A549 (cell line): ENCODE results near the gene MPP4. TPM values are rescaled to one million over a fixed set of nuclear protein-coding genes. Genes with fewer than 3 reads are reported as not detected.

ENCODE experiments used
- ATAC-seq, 2 experiments: fragments of 200-7000 bp in 1 of 2; fragments of >200 bp in 1 of 2; cut with Nextera tagmentation in 1 of 2; cut with Tn5 transposase in 1 of 2; 3 replicates each; pipeline versions ENCODE4 v1.8.0 to v1.9.1; 2018 to 2020; ENCODE audit warnings: mild to moderate bottlenecking in 1 of 2, moderate library complexity in 1 of 2
- CTCF ChIA-PET: fragments of 300-600 bp; sonication (Branson Sonifier 250); formaldehyde crosslinking; extraction: SDS; loops from one replicate; lab custom pipeline; 2021; ENCODE audit warnings: antibody characterized with exemption, inconsistent platforms; lab: Yijun Ruan, JAX
- POLR2A ChIA-PET: fragments of 350-600 bp; formaldehyde crosslinking; extraction: SDS; loops from one replicate; lab custom pipeline; 2021; ENCODE audit warnings: antibody characterized with exemption, inconsistent platforms; lab: Yijun Ruan, JAX
- DNase-seq, 2 experiments: peaks; one replicate each; pipeline versions ENCODE4 v3.0.0 to v3.0.0-alpha.2; 2011 to 2016; ENCODE audit warnings: low read depth in 1 of 2, low spot score in 1 of 2
- FAIRE-seq: peaks from 2 replicates; lab custom pipeline; 2011; peaks lifted over from hg19 to GRCh38; lab: Jason Lieb, UNC
- H3K27ac ChIP-seq, 2 experiments: fragments of >200 bp; sonication (Bioruptor Twin); formaldehyde crosslinking; 3 replicates each; pipeline ENCODE4 v1.5.1; 2016 to 2017
- H3K4me1 ChIP-seq: fragments of >200 bp; sonication (Bioruptor Twin); formaldehyde crosslinking; 3 replicates; pipeline ENCODE4 v1.6.1; 2016
- H3K4me2 ChIP-seq: fragments of >200 bp; sonication (Bioruptor Twin); formaldehyde crosslinking; 3 replicates; pipeline ENCODE4 v1.6.1; 2016
- H3K4me3 ChIP-seq: fragments of >200 bp; sonication (Bioruptor Twin); formaldehyde crosslinking; 3 replicates; pipeline ENCODE4 v1.5.1; 2016
- H3K9me3 ChIP-seq: fragments of >200 bp; sonication (Bioruptor Twin); formaldehyde crosslinking; 3 replicates; pipeline ENCODE4 v1.6.1; 2016
- BCL3 ChIP-seq: fragments of >200 bp; sonication (Bioruptor Twin); formaldehyde crosslinking; IDR thresholded peaks from 3 replicates; pipeline ENCODE4 v1.6.1; 2016
- CHD4 ChIP-seq: fragments of 200-600 bp; sonication (generic); IDR thresholded peaks from 2 replicates; pipeline ENCODE4 v1.6.1; 2016; ENCODE audit warnings: antibody characterized with exemption, mild to moderate bottlenecking, borderline replicate concordance
- EHF ChIP-seq: fragments of 250-450 bp; sonication (Bioruptor Pico); IDR thresholded peaks from 2 replicates; pipeline ENCODE4 v1.5.0; 2020; ENCODE audit warnings: mild to moderate bottlenecking
- ESRRA ChIP-seq: fragments of 150-350 bp; IDR thresholded peaks from 2 replicates; pipeline ENCODE4 v1.6.1; 2014; ENCODE audit warnings: mild to moderate bottlenecking, low read length, borderline replicate concordance
- FOSB ChIP-seq: fragments of 250-450 bp; sonication (Bioruptor Pico); IDR thresholded peaks from 2 replicates; pipeline ENCODE4 v1.5.0; 2020; ENCODE audit warnings: mild to moderate bottlenecking, moderate library complexity
- FOXS1 ChIP-seq: fragments of 250-450 bp; sonication (Bioruptor Pico); IDR thresholded peaks from 2 replicates; pipeline ENCODE4 v1.5.0; 2020; ENCODE audit warnings: mild to moderate bottlenecking, moderate library complexity
- HMGXB4 ChIP-seq: fragments of 250-450 bp; sonication (Bioruptor Pico); IDR thresholded peaks from 2 replicates; pipeline ENCODE4 v1.5.0; 2021; ENCODE audit warnings: mild to moderate bottlenecking, moderate library complexity, borderline replicate concordance
- HOXA7 ChIP-seq: fragments of 250-450 bp; sonication (Bioruptor Pico); IDR thresholded peaks from 2 replicates; pipeline ENCODE4 v1.5.0; 2020; ENCODE audit warnings: mild to moderate bottlenecking, moderate library complexity
- HOXB13 ChIP-seq: fragments of 250-450 bp; sonication (Bioruptor Pico); IDR thresholded peaks from 2 replicates; pipeline ENCODE4 v1.5.0; 2020; ENCODE audit warnings: low read depth, mild to moderate bottlenecking, moderate library complexity
- HOXB5 ChIP-seq: fragments of 250-450 bp; sonication (Bioruptor Pico); IDR thresholded peaks from 2 replicates; pipeline ENCODE4 v1.5.0; 2020; ENCODE audit warnings: mild to moderate bottlenecking, moderate library complexity
- MYC ChIP-seq: IDR thresholded peaks from 2 replicates; pipeline ENCODE4 v1.6.1; 2012; ENCODE audit warnings: mild to moderate bottlenecking, inconsistent platforms, low read length, improper control_type of control experiment, borderline replicate concordance
- NFE2L2 ChIP-seq: fragments of 150-350 bp; conservative IDR thresholded peaks from 2 replicates; pipeline ENCODE4 v1.6.1; 2014; ENCODE audit warnings: low read length
- NPAS2 ChIP-seq: fragments of 250-450 bp; sonication (Bioruptor Pico); IDR thresholded peaks from 2 replicates; pipeline ENCODE4 v1.8.0; 2022; ENCODE audit warnings: mild to moderate bottlenecking, moderate library complexity, borderline replicate concordance
- RAD21 ChIP-seq, 2 experiments: fragments of >200 bp in 1 of 2; sonication (Bioruptor Twin) in 1 of 2; formaldehyde crosslinking in 1 of 2; IDR thresholded peaks in 1 of 2; conservative IDR thresholded peaks in 1 of 2; 2 replicates in 1 of 2; 3 replicates in 1 of 2; pipeline ENCODE4 v1.6.1; 2012 to 2018; ENCODE audit warnings: inconsistent platforms in 1 of 2
- RARB ChIP-seq: fragments of 250-450 bp; sonication (Bioruptor Pico); IDR thresholded peaks from 2 replicates; pipeline ENCODE4 v1.8.0; 2021; ENCODE audit warnings: mild to moderate bottlenecking, moderate library complexity
- RCOR1 ChIP-seq: fragments of 150-350 bp; IDR thresholded peaks from 2 replicates; pipeline ENCODE4 v1.6.1; 2014; ENCODE audit warnings: antibody characterized with exemption, low read length, low read depth
- TFCP2L1 ChIP-seq: fragments of 250-450 bp; sonication (Bioruptor Pico); IDR thresholded peaks from 2 replicates; pipeline ENCODE4 v1.5.0; 2021; ENCODE audit warnings: mild to moderate bottlenecking
- WGBS: methylation state at CpG from one replicate; pipeline ENCODE4 v1.1.6; 2017; ENCODE audit errors: missing lambda C conversion rate; 5-methylcytosine and 5-hydroxymethylcytosine counted together
- polyA plus RNA-seq, 4 experiments: library from polyadenylated mRNA; depleted of rRNA in 3 of 4; stranded (reverse); fragments of >200 nt; fragmentation: RNase III in 1 of 4; extraction: RNeasy Plus Mini Kit Qiagen cat#74134 plus additional on column Dnase treatment in 1 of 4; gene quantifications; 2 replicates in 3 of 4; 3 replicates in 1 of 4; pipeline ENCODE4 v1.2.3, GENCODE V29; 2011 to 2017
- TF ChIP-seq, protein P1 (sequence below): fragments of >200 bp; sonication (Bioruptor Twin); formaldehyde crosslinking; IDR thresholded peaks from 3 replicates; pipeline ENCODE4 v1.5.1; 2016
- TF ChIP-seq, protein P2 (sequence below): IDR thresholded peaks from 2 replicates; pipeline ENCODE4 v1.6.1; 2012
- TF ChIP-seq, protein P3 (sequence below): fragments of 200-600 bp; sonication (generic); IDR thresholded peaks from 2 replicates; pipeline ENCODE4 v1.6.1; 2016; ENCODE audit warnings: antibody characterized with exemption, mild to moderate bottlenecking, moderate library complexity
- TF ChIP-seq, protein P4 (sequence below): fragments of 150-350 bp; IDR thresholded peaks from 2 replicates; pipeline ENCODE4 v1.6.1; 2014; ENCODE audit warnings: low read depth, mild to moderate bottlenecking, low read length

MPP4 gene
- polyA plus RNA-seq, 2 of the 4 experiments (the other 2 are of a cell fraction) = 0.06 to 0.19 TPM

DNA sequence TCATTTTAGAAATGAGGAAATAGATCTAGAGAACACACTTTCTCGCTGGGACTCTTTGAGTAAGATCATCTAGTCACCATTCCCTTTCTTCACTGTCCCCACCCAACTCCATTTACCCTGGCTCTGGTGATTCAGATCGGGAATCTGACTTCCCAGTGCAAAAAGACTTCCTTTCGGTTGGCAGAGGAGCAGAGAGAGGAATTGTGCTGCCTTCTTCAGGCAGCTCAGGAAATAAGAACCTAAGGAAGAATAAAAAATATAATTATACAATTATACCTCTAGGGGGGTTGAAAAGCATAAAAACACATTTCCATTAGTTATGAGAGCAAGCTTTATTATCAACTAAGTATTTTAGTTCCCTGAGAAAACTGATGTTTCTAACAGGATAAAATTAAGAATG is 9.3 kb upstream of the MPP4 start:
- 64% methylated on average over 3 of the region's 3 CpGs for WGBS
- FAIRE-seq = no peak
- Histone ChIP-seq H3K9me3 (no peaks in the 10 kb centered on the region), H3K4me1 (no peaks in the 10 kb centered on the region), H3K4me3 (no peak overlapping the region), H3K4me2 (no peak overlapping the region), H3K27ac (no peak overlapping the region)
- no peak for TF ChIP-seq HMGXB4 (CRISPR knock-in tag)
- TF ChIP-seq CHD4 = no peak
- TF ChIP-seq NFE2L2 = no peak
- no peak for TF ChIP-seq FOXS1
- TF ChIP-seq, protein P1, sequence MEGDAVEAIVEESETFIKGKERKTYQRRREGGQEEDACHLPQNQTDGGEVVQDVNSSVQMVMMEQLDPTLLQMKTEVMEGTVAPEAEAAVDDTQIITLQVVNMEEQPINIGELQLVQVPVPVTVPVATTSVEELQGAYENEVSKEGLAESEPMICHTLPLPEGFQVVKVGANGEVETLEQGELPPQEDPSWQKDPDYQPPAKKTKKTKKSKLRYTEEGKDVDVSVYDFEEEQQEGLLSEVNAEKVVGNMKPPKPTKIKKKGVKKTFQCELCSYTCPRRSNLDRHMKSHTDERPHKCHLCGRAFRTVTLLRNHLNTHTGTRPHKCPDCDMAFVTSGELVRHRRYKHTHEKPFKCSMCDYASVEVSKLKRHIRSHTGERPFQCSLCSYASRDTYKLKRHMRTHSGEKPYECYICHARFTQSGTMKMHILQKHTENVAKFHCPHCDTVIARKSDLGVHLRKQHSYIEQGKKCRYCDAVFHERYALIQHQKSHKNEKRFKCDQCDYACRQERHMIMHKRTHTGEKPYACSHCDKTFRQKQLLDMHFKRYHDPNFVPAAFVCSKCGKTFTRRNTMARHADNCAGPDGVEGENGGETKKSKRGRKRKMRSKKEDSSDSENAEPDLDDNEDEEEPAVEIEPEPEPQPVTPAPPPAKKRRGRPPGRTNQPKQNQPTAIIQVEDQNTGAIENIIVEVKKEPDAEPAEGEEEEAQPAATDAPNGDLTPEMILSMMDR = peak; percentile 19; the same call in 2 of the 3 replicates
- TF ChIP-seq EHF = no peak
- TF ChIP-seq RAD21 (conservative IDR thresholded peaks at IDR 0.05 in 1 of 2, IDR thresholded peaks at IDR 0.05 in 1 of 2) = peak; percentile 22 to 38; a peak in 3 of 5 replicates
- ATAC-seq = peak in 1 of 2 experiments; percentile 60; a peak in 3 of 6 replicates
- DNase-seq = peak in 1 of 2 experiments; percentile 9
- CTCF ChIA-PET = interaction anchor here (1.1 to 2.3 kb wide), 2 partner anchors 10 to 22 kb away, joined by 3 to 7 read pairs; partner anchors contain the start of gene MPP4
- POLR2A ChIA-PET = no interaction called here

- 95% methylated on average over 1 of the region's 1 CpG for WGBS
- Histone ChIP-seq H3K4me2 (no peak overlapping the region), H3K27ac (no peak overlapping the region), H3K4me1 (no peaks in the 10 kb centered on the region), H3K9me3 (no peaks in the 10 kb centered on the region), H3K4me3 (no peak overlapping the region)
- POLR2A ChIA-PET = no interaction called here
- CTCF ChIA-PET = interaction anchor here (0.6 to 1.3 kb wide), 3 partner anchors 17 to 55 kb away, joined by 3 to 4 read pairs (median 3); no protein-coding TSS in a partner anchor
- ATAC-seq (no peak), DNase-seq (no peak), FAIRE-seq (no peak)
- TF ChIP-seq HOXB13 (CRISPR knock-in tag) (no peak), HOXA7 (no peak), NPAS2 (no peak), MYC (no peak), HOXB5 (CRISPR knock-in tag) (no peak), RARB (CRISPR knock-in tag) (no peak), TFCP2L1 (CRISPR knock-in tag) (no peak), FOXS1 (no peak), BCL3 (no peak), ESRRA (no peak), FOSB (CRISPR knock-in tag) (no peak), RCOR1 (no peak)
- TF ChIP-seq, protein P2, sequence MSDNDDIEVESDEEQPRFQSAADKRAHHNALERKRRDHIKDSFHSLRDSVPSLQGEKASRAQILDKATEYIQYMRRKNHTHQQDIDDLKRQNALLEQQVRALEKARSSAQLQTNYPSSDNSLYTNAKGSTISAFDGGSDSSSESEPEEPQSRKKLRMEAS = no peak
- TF ChIP-seq, protein P3, sequence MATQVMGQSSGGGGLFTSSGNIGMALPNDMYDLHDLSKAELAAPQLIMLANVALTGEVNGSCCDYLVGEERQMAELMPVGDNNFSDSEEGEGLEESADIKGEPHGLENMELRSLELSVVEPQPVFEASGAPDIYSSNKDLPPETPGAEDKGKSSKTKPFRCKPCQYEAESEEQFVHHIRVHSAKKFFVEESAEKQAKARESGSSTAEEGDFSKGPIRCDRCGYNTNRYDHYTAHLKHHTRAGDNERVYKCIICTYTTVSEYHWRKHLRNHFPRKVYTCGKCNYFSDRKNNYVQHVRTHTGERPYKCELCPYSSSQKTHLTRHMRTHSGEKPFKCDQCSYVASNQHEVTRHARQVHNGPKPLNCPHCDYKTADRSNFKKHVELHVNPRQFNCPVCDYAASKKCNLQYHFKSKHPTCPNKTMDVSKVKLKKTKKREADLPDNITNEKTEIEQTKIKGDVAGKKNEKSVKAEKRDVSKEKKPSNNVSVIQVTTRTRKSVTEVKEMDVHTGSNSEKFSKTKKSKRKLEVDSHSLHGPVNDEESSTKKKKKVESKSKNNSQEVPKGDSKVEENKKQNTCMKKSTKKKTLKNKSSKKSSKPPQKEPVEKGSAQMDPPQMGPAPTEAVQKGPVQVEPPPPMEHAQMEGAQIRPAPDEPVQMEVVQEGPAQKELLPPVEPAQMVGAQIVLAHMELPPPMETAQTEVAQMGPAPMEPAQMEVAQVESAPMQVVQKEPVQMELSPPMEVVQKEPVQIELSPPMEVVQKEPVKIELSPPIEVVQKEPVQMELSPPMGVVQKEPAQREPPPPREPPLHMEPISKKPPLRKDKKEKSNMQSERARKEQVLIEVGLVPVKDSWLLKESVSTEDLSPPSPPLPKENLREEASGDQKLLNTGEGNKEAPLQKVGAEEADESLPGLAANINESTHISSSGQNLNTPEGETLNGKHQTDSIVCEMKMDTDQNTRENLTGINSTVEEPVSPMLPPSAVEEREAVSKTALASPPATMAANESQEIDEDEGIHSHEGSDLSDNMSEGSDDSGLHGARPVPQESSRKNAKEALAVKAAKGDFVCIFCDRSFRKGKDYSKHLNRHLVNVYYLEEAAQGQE = no peak
- TF ChIP-seq, protein P4, sequence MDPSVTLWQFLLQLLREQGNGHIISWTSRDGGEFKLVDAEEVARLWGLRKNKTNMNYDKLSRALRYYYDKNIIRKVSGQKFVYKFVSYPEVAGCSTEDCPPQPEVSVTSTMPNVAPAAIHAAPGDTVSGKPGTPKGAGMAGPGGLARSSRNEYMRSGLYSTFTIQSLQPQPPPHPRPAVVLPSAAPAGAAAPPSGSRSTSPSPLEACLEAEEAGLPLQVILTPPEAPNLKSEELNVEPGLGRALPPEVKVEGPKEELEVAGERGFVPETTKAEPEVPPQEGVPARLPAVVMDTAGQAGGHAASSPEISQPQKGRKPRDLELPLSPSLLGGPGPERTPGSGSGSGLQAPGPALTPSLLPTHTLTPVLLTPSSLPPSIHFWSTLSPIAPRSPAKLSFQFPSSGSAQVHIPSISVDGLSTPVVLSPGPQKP = no peak
Measured at GRCh38 chr2:201707142-201707541, 8.7 kb upstream of the MPP4 start.
